Heart right ventricle (tissue), 16 donors: ENCODE measurements around the gene KIAA1671. TPM values are rescaled to one million over a fixed set of nuclear protein-coding genes. Genes with fewer than 3 reads are reported as not detected.

Experiments used
- ATAC-seq, 8 donors: fragments of 200-7000 bp; cut with Tn5 transposase; one replicate each; pipeline ENCODE4 v1.9.1; 2020; ENCODE audit warnings: mild to moderate bottlenecking in 8 of 8, moderate library complexity in 8 of 8, moderate number of reproducible peaks in 1 of 8
- DNase-seq, 2 donors: peaks; one replicate each; pipeline ENCODE4 v3.0.0-alpha.2; 2020
- H3K27ac ChIP-seq, 10 donors: fragments of 200-600 bp; sonication (generic) in 2 of 10; one replicate each; pipeline versions ENCODE4 v1.5.0 to v1.8.0; 2020 to 2022; ENCODE audit warnings: mild to moderate bottlenecking in 3 of 10
- H3K27me3 ChIP-seq, 7 donors: fragments of 200-600 bp; one replicate each; pipeline ENCODE4 v1.8.0; 2021 to 2022; ENCODE audit warnings: mild to moderate bottlenecking in 2 of 7
- H3K36me3 ChIP-seq, 9 donors: fragments of 200-600 bp; sonication (generic) in 1 of 9; one replicate each; pipeline versions ENCODE4 v1.5.0 to v1.8.0; 2020 to 2022; ENCODE audit warnings: mild to moderate bottlenecking in 2 of 9
- H3K4me1 ChIP-seq, 9 donors: fragments of 200-600 bp; sonication (generic) in 1 of 9; one replicate each; pipeline versions ENCODE4 v1.5.0 to v1.8.0; 2020 to 2022; ENCODE audit warnings: mild to moderate bottlenecking in 4 of 9
- H3K4me3 ChIP-seq, 10 donors: fragments of 200-600 bp; sonication (generic) in 2 of 10; one replicate each; pipeline versions ENCODE4 v1.5.0 to v1.8.0; 2020 to 2022; ENCODE audit warnings: mild to moderate bottlenecking in 7 of 10, moderate library complexity in 2 of 10
- H3K9me3 ChIP-seq, 11 donors: fragments of 200-600 bp in 10 of 11; sonication (generic) in 2 of 11; one replicate each; pipeline versions ENCODE4 v1.5.0 to v1.8.0; 2013 to 2022; ENCODE audit warnings: mild to moderate bottlenecking in 2 of 11, control low read depth in 1 of 11, moderate library complexity in 1 of 11
- CTCF ChIP-seq, 9 donors: fragments of 200-600 bp; sonication (generic) in 2 of 9; IDR thresholded peaks; one replicate each; pipeline versions ENCODE4 v1.5.0 to v1.8.0; 2021 to 2022; ENCODE audit warnings: antibody characterized with exemption in 9 of 9, mild to moderate bottlenecking in 5 of 9, moderate library complexity in 1 of 9
- WGBS, 2 donors: extraction: QIAGEN DNeasy Blood & Tissue Kit; methylation state at CpG; one replicate each; pipeline ENCODE4 v1.1.7; 2013; ENCODE audit warnings: inconsistent platforms in 1 of 2; 5-methylcytosine and 5-hydroxymethylcytosine counted together
- intact Hi-C, 10 donors: fragments of 100-400 bp; cut with DNase I; formaldehyde crosslinking; loops; one replicate each; pipeline versions ENCODE4 v1.11.1 to v1.14.2; 2022
- polyA plus RNA-seq, 2 donors: library from polyadenylated mRNA; stranded (reverse); fragments of 200-250 nt; gene quantifications; one replicate each; pipeline ENCODE4 v1.2.3, GENCODE V29; 2013
- total RNA-seq, 10 donors: library from RNA; stranded (reverse); fragmentation: NEBNext Ultra II Directional in 3 of 10; extraction: Animal tissue kit (Norgen Biotek cat#: 25700) in 3 of 10; gene quantifications; one replicate each; pipeline versions ENCODE4 v1.2.1 to v1.2.4, GENCODE V29; 2021 to 2023
- donor health status: Arrhythmogenic right ventricular cardiomyopathy.
- donor health status: ischemic (EF 13 %, LVEDD 7.1; RV severe dilation, severe dysfunction).
- donor health status: healthy with polysubstance abuse.
- donor health status: DM: no; HTN: yes; CAD: no.
- donor health status: DM: no; HTN: no; CAD: no.
- donor health status: ischemic (EF 25% LVEDD 6.9; RV normal size, moderate dysfunction).
- donor health status: ischemic (EF 25% LVEDD 5.7; RV mildly dilated, moderate dysfunction).
- donor health status: healthy.
- donor health status: DM: yes; HTN: yes; CAD: no.
- donor health status: Ischemic cardiomyopathy.
- donor health status: ischemic (EF 35%, LVEDD 5.7; RV mildly dilated, moderate dysfunction).
- donor health status: nonischemic (EF 11% LVEDD 7.7; RV severe dilation, severe dysfunction).
- donor health status: DM: yes; HTN: yes; CAD: no.
- donor health status: PGD.
- donor health status: ischemic (EF 29% LVEDD 5.4; RV normal size, mild dysfunction).
- donor health status: nonischemic (EF 23%, LVEDD 6.1; RV moderate dilation, normal function).

Gene KIAA1671
- total and polyA plus RNA-seq, 12 donors: 2.9 to 26.2 (median 13.7) TPM

GRCh38 chr22:25083056-25083806 is 130.7 kb downstream of the KIAA1671 start:
- Histone ChIP-seq H3K4me3 (no peak overlapping the region), H3K36me3 (no peaks in the 10 kb centered on the region), H3K27ac (no peak overlapping the region), H3K9me3 (peaks cover 0 to 5% (median 0%) of the 10 kb centered on the region in 11 donors), H3K4me1 (peaks cover 0 to 58% (median 25%) of the 10 kb centered on the region in 9 donors), H3K27me3 (no peaks in the 10 kb centered on the region)
- intact Hi-C loops: loop anchor here in 3 of 10 donors (5.0 to 10.0 kb wide), 2 partner anchors 89 to 92 kb away; no protein-coding TSS in a partner anchor
- no peak for TF ChIP-seq CTCF (IDR thresholded peaks at IDR 0.05)
- DNase-seq: no peak
- WGBS, 2 donors: 51 to 63% methylated on average over 2 of the region's 2 CpGs
- no peak for ATAC-seq

GRCh38 chr22:25083807-25084200 is 131.3 kb downstream of the KIAA1671 start:
- peaks cover 0 to 2% (median 0%) of the 10 kb centered on the region in 9 donors for H3K36me3 ChIP-seq
- H3K27ac ChIP-seq: no peak overlapping the region
- H3K4me1 ChIP-seq: peaks cover 0 to 62% (median 25%) of the 10 kb centered on the region in 9 donors
- no peak for TF ChIP-seq CTCF (IDR thresholded peaks at IDR 0.05)
- DNase-seq: no peak
- H3K27me3 ChIP-seq: no peaks in the 10 kb centered on the region
- H3K4me3 ChIP-seq: no peak overlapping the region
- ATAC-seq: no peak
- H3K9me3 ChIP-seq: peaks cover 0 to 5% (median 0%) of the 10 kb centered on the region in 11 donors
- intact Hi-C loops: loop anchor here in 3 of 10 donors (5.0 to 10.0 kb wide), 2 partner anchors 88 to 91 kb away; no protein-coding TSS in a partner anchor
- 78 to 80% methylated on average over 6 of the region's 6 CpGs for WGBS, 2 donors

DNA sequence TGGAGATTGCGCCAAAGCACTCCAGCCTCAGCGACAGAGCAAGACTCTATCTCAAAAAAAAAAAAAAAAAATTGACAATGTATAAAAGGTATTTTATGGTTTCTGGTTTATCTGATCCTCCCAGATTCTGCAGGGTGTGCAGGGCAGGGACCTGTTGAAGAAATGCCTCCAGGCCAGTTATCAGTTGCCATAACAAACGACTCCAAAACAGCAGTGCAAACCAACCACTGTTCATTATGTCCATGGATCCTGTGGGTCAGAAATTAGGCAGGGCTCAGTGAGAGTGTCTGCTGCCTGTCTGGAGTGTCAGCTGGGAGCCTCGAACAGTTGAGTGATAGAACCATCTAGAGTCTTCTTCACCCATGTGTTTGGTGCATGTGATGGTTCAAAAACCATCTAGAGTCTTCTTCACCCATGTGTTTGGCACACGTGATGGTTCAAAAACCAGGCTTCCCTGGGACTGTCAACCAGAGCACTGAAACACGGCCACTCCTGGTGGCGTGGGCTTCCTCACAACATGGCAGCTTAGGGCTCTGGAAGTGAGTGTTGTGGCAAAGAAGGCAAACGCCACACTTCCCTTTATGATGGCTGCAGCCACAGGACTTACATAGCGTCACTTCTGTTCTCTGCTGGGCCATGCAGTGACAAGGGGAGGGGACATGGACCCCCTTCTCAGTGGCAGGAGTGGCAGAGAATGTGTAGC is 132.0 kb downstream of the KIAA1671 start:
- no peak for ATAC-seq
- WGBS, 2 donors: 91 to 94% methylated on average over 9 of the region's 9 CpGs
- intact Hi-C loops: loop anchor here in 4 of 10 donors (5.0 to 10.0 kb wide), 3 partner anchors 48 to 90 kb away; no protein-coding TSS in a partner anchor

More for the DNA sequence above, 132.0 kb downstream of the KIAA1671 start:
- no peak for TF ChIP-seq CTCF (IDR thresholded peaks at IDR 0.05)
- H3K4me3 ChIP-seq: no peak overlapping the region
- H3K9me3 ChIP-seq: peaks cover 0 to 5% (median 0%) of the 10 kb centered on the region in 11 donors
- peaks cover 0 to 2% (median 0%) of the 10 kb centered on the region in 9 donors for H3K36me3 ChIP-seq
- peaks cover 0 to 69% (median 27%) of the 10 kb centered on the region in 9 donors for H3K4me1 ChIP-seq
- DNase-seq: no peak
- no peaks in the 10 kb centered on the region for H3K27me3 ChIP-seq
- no peak overlapping the region for H3K27ac ChIP-seq
